Globus pallidus (tissue), 1 donor: ENCODE results near the gene PANX2.
A peak's percentile ranks its signal among the peaks of the same experiment; 100 is the strongest.
"Not testable (repeated sequence)": the region's sequence is repeated elsewhere in the genome, so short reads cannot be mapped to it uniquely, and the experiment has no call there.

Experiments
- DNase-seq: peaks from one replicate; pipeline ENCODE4 v3.0.0-alpha.2; 2015; ENCODE audit warnings: low spot score

PANX2 gene

GRCh38 chr22:50170453-50171318 is at the start of gene PANX2:
TSS of gene PANX2 (plus strand) at chr22:50170731. CDS start at chr22:50170731, 0 bp downstream.
- no peak for DNase-seq

- no peak for DNase-seq
Measured at GRCh38 chr22:50121202-50121740, 49.3 kb upstream of the PANX2 start.

DNA sequence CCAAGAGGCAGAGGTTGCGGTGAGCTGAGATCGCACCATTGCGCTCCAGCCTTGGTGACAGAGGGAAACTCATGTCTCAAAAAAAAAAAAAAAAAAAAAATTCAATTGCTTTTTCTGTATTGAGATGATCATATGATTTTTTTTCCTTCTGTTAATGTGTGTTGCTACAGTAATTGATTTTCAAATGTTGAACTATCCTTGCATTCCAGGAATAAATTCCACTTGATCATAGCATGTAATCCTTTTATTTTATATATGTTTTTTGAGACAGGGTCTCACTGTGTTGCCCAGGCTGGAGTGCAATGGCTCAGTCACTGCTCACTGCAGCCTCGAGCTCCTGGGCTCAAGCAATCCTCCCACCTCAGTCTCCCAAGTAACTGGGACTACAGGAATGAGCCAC is 47.4 kb upstream of the PANX2 start:
- DNase-seq = no peak

GRCh38 chr22:50125029-50125428 is 45.5 kb upstream of the PANX2 start:
- no peak for DNase-seq

- no peak for DNase-seq
Measured at GRCh38 chr22:50129121-50129736, 41.3 kb upstream of the PANX2 start.

- no peak for DNase-seq
Measured at GRCh38 chr22:50131894-50132293, 38.6 kb upstream of the PANX2 start.

DNA sequence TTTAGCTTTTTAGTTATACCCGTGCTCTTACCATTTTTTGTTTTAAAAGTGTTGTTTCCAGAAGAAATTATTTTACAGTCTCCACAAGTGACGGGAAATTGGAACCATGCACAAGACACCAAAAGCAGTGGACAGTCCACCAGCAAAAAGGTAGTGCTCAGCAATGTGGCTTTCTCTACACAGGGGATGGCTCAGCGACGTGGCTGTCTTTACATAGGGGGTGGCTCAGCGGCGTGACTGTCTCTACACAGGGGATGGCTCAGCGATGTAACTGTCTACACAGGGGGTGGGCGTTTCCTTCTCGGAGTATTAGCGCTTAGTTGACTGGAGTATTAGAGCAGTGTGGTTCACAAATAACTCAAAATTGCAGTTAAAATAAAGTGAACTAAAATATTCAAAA is 36.0 kb upstream of the PANX2 start:
- no peak for DNase-seq

- DNase-seq = no peak
Measured at GRCh38 chr22:50136581-50137015, 33.9 kb upstream of the PANX2 start.

DNA sequence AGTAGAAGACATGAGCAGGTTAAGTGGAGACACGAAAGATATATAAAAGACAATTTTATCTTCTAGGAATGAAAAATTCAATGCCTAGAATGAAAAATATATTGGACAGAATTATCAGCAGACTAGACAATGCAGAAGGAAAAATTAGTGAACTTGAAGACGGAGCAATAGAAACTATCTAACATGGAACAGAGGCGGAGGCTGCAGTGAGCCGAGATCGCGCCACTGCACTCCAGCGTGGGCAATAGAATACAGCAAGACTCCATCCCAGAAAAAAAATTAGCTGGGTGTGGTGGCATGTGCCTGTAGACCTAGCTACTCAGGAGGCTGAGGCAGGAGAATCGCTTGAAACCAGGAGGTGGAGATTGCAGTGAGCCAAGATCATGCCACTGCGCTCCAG is 33.3 kb upstream of the PANX2 start:
- not testable (repeated sequence) for DNase-seq

- DNase-seq = no peak
Measured at GRCh38 chr22:50138041-50138440, 32.5 kb upstream of the PANX2 start.

GRCh38 chr22:50138988-50139387 is 31.5 kb upstream of the PANX2 start:
- no peak for DNase-seq

DNA sequence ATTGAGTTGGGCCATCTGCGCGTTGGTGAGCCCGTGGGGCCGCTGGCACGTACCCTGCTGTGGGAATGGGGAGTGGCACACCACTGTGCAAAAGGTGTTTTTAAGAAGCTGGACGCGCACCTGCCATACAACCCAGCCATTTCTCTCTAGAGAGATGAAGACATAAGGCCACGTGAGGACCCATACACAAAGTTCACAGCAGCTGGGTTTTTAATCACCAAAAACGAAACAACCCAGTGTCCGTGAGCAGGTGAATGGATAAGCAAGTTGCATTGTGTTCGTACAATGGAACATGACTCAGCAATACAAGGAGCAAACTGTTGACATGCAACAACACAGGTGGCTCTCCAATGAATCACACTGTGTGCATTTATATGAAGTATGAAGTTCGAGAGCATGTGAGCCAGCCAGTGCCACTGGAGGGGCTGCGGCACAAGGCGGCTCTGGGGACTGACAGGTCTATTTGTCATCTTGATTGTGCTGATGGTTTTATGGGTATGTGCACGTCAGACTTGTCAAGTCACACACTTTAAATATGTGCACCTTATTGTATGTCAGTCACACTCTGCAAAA is 30.6 kb upstream of the PANX2 start:
- DNase-seq = no peak

GRCh38 chr22:50140615-50141014 is 29.9 kb upstream of the PANX2 start:
- DNase-seq = no peak

GRCh38 chr22:50141462-50141861 is 29.1 kb upstream of the PANX2 start:
- no peak for DNase-seq

DNA sequence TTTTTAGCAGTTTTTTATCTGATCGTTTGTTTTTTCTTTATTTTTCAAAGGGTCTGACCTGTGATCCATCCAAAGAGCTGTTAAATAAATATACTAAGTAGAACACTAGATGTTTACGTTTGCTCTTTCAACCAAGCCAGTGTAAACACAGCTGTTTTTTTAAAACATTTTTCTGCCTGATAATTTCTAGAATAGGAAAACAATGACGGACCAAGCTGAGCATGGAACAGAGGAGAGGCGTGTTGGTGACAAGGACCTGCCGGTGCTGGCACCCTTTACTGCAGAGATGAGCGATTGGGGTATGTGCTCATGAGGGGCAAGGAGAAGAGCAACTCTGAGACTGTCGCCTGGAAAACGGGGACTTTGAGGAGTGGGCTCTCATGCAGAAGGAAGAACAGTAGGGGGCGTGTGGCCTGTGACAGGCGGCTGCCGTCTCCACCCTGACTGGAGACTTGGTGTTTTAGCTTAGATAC is 28.6 kb upstream of the PANX2 start:
- no peak for DNase-seq

DNA sequence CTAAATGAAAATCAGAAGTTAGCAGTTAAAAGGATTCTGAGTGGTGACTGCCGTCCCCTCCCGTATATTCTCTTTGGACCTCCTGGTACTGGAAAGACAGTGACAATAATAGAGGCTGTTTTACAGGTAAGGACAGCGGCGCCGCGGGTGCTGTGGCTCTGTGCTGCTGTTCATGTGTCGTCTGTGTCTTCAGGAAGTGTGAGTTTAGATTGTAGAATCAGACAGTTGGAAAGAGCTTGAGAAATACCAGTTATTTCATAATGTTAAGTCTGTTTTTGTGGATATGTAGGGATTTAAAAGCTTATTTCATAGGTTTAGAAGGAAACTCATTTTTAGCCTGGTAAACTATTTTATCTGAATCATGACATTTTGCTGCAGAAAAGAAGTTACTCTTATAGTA is 27.4 kb upstream of the PANX2 start:
- DNase-seq = no peak

GRCh38 chr22:50144005-50144614 is 26.4 kb upstream of the PANX2 start:
- DNase-seq = no peak

- DNase-seq = no peak
Measured at GRCh38 chr22:50145721-50146438, 24.7 kb upstream of the PANX2 start.

DNA sequence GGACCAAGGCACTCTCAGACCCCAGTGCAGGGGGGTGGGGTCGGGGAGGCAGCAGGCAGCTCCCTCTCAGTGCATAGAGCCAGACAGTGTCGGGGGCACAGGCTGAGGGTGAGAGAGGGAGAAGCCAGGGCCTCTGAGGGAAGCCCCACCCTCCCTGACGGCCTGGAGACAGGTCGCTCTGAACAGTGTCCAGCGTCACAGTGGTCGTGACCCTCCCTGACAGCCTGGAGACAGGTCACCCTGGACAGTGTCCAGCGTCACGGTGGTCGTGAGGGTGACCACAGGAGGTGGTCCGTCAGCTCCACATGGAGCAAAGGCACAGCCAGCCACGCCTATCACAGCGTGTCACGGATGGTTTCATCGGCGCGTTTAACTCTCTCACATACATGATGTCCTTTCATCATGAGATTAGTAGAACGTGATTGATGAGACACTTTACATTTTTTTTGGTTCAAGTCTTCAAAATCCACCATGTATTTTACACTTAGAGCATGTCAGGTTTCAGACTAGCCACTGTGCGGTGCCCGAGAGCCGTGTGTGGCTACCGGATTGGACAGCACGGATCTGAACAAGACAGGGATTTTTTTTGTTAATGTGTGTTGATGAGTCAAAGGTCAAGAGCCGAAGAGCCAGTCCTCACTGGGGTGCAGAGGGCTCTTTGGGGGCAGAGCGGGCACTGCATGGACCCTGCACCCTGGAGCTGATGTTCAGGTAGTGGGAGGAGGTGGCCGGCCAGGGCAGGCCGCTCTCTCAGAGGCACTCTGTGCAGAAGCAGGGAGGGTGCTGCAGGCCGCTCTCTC is 23.9 kb upstream of the PANX2 start:
- peak; percentile 82 for DNase-seq

DNA sequence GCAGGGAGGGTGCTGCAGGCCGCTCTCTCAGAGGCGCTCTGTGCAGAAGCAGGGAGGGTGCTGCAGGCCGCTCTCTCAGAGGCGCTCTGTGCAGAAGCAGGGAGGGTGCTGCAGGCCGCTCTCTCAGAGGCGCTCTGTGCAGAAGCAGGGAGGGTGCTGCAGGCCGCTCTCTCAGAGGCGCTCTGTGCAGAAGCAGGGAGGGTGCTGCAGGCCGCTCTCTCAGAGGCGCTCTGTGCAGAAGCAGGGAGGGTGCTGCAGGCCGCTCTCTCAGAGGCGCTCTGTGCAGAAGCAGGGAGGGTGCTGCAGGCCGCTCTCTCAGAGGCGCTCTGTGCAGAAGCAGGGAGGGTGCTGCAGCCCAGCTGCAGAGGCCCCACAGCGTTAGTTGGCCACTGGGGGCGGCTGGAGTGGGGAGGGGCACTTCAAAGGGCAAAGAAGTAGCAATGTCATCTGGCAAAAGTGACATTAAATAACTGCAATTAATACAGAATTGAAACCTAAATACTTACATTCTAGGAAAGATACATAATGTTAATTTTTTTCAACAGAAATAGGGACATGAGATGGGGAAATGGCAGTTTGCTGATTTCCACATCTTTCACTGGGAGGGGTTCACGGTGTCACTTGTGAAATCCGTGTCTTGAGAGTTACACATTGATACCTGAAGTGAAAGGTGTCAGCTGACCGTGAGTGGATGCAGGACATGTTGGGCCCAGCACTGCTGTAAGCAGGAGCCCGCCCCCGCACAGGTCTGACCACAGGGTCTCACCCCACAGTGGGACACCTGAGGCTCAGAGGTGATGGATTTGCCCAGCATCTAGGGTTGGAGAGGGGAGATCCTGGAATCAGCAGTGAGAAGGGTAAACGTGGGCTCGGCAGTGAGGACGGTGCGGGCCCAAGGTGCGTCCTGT is 23.0 kb upstream of the PANX2 start:
- not testable (repeated sequence) for DNase-seq
